ENCODE results near the gene PLCD4.
A peak's percentile ranks its signal among the peaks of the same experiment; 100 is the strongest.

The PLCD4 gene

DNA sequence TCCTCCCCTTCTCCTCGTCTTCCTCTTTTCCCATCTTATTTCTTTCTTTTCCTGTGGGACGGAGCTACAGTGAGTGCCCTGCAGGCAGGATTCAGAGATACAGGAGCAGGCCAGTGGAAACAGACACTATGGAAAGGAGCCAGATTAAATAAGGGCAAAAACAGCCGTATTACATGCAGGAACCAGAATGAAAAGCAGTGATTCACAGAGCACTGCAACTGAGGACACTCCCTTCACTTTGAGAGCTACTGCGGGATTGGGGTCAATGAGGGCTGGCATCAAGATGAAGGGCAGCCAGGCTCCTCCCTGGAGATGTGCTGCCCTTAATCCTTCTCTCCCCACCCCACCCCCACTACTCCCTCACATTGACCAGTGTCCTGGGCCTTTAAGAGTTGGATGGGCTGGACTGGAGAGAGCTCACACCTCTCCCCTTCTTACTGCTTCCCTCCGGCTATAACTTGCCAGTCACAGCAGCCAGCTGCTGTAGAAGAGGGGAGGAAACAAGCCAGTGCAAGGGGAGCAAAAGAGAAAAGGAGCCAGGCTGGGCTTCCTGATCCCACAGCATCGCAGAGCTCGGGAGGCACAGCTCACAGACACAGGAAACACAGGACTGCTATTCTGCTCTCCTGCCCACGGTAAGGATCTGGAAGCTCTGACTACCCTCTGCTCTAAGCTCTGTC, at the start of gene PLCD4:
Gene PLCD4 (plus strand): TSS at position 464 of the 680 bp plus-strand sequence. CDS start 7,841 bp downstream, outside the sequence.
- Mint-ChIP-seq H3K9me3 (no peaks in the 10 kb centered on the region), H3K27ac (peak within 1 kb of the TSS in 1 of 2 donors; percentile 23), H3K27me3 (peaks cover 24% of the 10 kb centered on the region), H3K4me1 (no peaks in the 10 kb centered on the region), H3K4me3 (no peak within 1 kb of the TSS)
- no peak for ATAC-seq
- DNase-seq: no peak

DNA sequence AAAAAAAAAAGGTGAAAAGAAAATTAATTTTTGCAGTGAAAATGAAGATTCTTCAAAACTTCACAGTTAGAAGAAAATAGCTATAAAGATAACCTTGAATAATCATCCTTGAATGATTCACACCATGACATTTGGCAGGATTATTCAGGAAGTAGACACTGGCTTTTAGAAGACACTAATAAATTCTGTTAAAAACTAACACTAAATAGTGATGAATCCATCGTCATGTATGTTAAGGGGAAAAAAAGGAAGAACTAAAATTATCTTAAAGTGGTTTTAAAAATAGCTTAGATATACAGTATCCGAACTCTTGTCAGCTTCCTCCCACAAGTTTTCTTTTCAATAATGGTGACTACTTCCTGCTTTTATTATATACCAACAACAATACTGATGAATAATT, 49.8 kb upstream of the PLCD4 start:
- Mint-ChIP-seq H3K27ac (no peak overlapping the region), H3K4me1 (peaks cover 21% of the 10 kb centered on the region), H3K27me3 (no peaks in the 10 kb centered on the region), H3K9me3 (no peaks in the 10 kb centered on the region), H3K4me3 (no peak overlapping the region)
- DNase-seq: no peak
- no peak for ATAC-seq

GRCh38 chr2:218558986-218559385, 48.7 kb upstream of the PLCD4 start:
- Mint-ChIP-seq H3K4me3 (no peak overlapping the region), H3K9me3 (no peaks in the 10 kb centered on the region), H3K27me3 (no peaks in the 10 kb centered on the region), H3K4me1 (peaks cover 27% of the 10 kb centered on the region), H3K27ac (peak overlapping the region in 1 of 2 donors; percentile 34)
- ATAC-seq: no peak
- no peak for DNase-seq

DNA sequence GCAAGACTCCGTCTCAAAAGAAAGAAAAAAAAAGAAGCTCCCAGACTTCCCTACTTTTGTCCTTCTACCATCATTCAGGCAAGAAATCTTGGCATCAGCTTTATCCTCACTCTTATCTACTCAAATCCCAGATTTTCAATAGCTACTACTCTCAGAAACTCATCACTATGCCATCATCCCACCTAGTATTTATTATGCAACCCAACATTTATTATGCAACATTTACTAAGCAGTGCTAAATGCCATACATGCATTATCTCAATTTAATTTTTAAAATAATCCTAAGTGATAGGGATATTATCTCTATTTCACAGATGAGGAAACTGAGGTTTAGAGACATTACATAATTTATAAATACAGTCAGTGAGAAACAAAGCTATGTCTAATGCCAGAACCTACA, 43.6 kb upstream of the PLCD4 start:
- ATAC-seq: no peak
- H3K4me3 Mint-ChIP-seq: no peak overlapping the region
- peak overlapping the region in 1 of 2 donors; percentile 34 for H3K27ac Mint-ChIP-seq
- H3K4me1 Mint-ChIP-seq: peaks cover 43% of the 10 kb centered on the region
- H3K9me3 Mint-ChIP-seq: no peaks in the 10 kb centered on the region
- no peaks in the 10 kb centered on the region for H3K27me3 Mint-ChIP-seq
- DNase-seq: no peak

DNA sequence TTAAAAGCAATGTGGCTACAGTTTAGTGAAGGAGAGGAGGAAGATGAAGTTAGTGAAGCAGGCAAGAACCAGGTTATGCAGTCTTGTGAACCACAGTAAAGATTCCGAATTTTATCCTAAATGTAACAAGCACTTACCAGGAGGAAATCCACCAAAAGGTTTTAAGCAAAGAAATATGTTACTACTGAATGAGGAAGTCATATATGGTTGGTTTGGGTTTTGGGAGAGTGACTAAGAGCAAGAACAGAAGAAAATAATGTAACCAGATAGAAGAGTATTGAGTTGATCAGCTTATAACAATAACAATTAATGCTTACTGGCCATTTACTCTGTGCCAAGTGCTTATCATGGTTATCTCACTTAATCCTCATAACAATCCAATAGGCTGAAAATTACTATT, 41.4 kb upstream of the PLCD4 start:
- peak overlapping the region in 1 of 2 donors; percentile 5 for H3K27ac Mint-ChIP-seq
- H3K27me3 Mint-ChIP-seq: no peaks in the 10 kb centered on the region
- H3K4me3 Mint-ChIP-seq: peak overlapping the region; percentile 75 to 90
- H3K9me3 Mint-ChIP-seq: no peaks in the 10 kb centered on the region
- ATAC-seq (no peak), DNase-seq (no peak)
- peaks cover 58% of the 10 kb centered on the region for H3K4me1 Mint-ChIP-seq

GRCh38 chr2:218567797-218568189, 39.9 kb upstream of the PLCD4 start:
- Mint-ChIP-seq H3K27ac (peak overlapping the region; percentile 100), H3K9me3 (no peaks in the 10 kb centered on the region), H3K4me1 (peaks cover 60% of the 10 kb centered on the region), H3K27me3 (no peaks in the 10 kb centered on the region), H3K4me3 (peak overlapping the region; percentile 75 to 90)
- no peak for DNase-seq
- ATAC-seq: peak; percentile 55

GRCh38 chr2:218568190-218569037, 39.3 kb upstream of the PLCD4 start, which contains the start of the genes CNOT9 and USP37:
CNOT9 (plus strand) TSS chr2:218568839; CDS start chr2:218568955, 116 bp downstream.
USP37 (minus strand) TSS chr2:218568351; CDS start chr2:218558653, 9,698 bp downstream.
- no peaks in the 10 kb centered on the region for H3K9me3 Mint-ChIP-seq
- H3K4me1 Mint-ChIP-seq: peaks cover 61% of the 10 kb centered on the region
- peak within 1 kb of the TSS; percentile 100 for H3K27ac Mint-ChIP-seq
- no peaks in the 10 kb centered on the region for H3K27me3 Mint-ChIP-seq
- peak; percentile 87 for ATAC-seq
- H3K4me3 Mint-ChIP-seq: peak within 1 kb of the TSS; percentile 75 to 90
- DNase-seq: peak; percentile 100

DNA sequence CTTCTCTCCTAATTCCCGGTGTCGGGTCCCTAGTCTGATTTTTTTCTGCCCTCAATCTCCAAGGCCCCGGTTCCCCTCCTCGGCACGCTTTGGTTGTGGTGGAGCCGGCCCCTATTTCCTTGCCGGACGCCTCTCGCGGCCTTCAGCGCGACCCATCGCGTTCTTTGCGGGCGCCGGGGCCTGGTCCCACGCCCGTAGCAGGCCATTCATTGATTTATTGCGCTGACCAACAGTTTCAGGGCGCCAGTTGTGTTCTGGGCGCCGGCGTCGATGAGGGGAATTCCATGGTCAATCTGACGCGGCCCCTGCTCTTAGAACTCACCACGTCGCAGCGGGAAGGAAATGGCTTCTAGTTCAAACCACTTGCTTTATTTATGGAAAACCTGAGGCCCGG, 38.7 kb upstream of the PLCD4 start:
- peak in 1 of 2 donors; percentile 79 for DNase-seq
- peaks cover 57% of the 10 kb centered on the region for H3K4me1 Mint-ChIP-seq
- peak overlapping the region; percentile 100 for H3K27ac Mint-ChIP-seq
- H3K27me3 Mint-ChIP-seq: no peaks in the 10 kb centered on the region
- peak; percentile 60 for ATAC-seq
- H3K9me3 Mint-ChIP-seq: no peaks in the 10 kb centered on the region
- peak overlapping the region; percentile 75 to 90 for H3K4me3 Mint-ChIP-seq

DNA sequence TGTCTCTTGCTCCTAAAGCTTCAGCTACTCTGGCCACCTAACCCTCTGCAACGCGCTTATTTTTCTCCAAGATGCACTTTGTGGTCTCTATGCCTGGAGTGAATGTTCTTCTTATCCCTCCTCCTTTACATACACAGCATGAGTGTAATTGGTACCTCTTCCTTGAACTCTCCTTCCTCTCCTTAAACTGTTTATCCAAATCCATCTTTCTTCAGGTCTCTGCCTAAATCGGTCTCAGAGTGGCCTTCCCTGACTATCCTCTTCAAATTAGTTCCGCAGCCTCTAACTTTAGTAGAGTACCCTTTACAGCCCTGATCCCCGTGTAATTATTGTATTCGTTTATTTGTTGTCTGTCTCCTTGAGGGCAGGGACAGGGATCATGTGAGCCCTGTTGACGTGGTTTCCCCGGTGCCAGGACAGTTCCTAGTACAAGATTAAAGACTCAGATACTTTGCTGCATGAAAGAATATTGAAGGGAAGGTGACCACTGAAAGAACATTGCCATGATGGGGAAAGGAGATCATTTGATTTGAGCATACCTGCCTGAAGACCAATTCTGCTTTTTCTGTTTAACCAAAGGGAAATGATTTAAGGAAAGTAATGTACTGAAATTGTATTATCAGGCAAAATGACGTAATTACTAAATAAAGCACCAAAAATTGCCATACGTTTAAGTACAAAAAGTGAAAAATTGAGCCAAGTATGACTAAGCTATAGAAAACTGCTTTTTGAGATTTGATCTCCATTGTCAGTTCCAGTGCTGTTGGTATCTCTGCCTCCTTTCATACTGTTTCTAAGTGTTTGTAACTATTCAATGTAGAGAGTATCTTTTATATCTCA, 37.8 kb upstream of the PLCD4 start:
- ATAC-seq: no peak

GRCh38 chr2:218570850-218571249, 36.8 kb upstream of the PLCD4 start:
- H3K4me1 Mint-ChIP-seq: peaks cover 60% of the 10 kb centered on the region
- H3K9me3 Mint-ChIP-seq: no peaks in the 10 kb centered on the region
- peak overlapping the region; percentile 80 to 81 for H3K27ac Mint-ChIP-seq
- H3K27me3 Mint-ChIP-seq: no peaks in the 10 kb centered on the region
- H3K4me3 Mint-ChIP-seq: peak overlapping the region; percentile 75 to 90
- DNase-seq (no peak), ATAC-seq (no peak)

More for the DNA sequence above, 37.8 kb upstream of the PLCD4 start:
- no peaks in the 10 kb centered on the region for H3K27me3 Mint-ChIP-seq
- no peak for DNase-seq
- peak overlapping the region; percentile 100 for H3K27ac Mint-ChIP-seq
- H3K4me1 Mint-ChIP-seq: peaks cover 54% of the 10 kb centered on the region
- H3K4me3 Mint-ChIP-seq: peak overlapping the region; percentile 75 to 90
- H3K9me3 Mint-ChIP-seq: no peaks in the 10 kb centered on the region

DNA sequence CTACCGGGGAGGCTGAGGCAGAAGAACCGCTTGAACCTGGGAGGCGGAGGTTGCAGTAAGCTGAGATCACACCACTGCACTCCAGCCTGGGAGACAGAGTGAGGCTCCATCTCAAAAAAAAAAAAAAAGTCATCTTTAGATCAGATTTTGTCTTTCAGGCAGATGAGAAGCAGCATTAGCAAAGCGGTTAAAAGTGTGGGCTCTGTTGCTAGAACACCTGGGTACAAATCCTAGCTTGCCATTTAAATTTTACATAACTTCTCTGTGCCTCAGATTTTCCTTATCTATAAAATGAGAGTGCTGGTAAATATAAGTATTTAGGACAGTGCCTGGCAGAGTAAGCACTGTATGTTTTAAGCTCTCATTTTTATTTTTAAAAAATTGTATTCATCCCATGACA, 30.8 kb upstream of the PLCD4 start:
- DNase-seq: no peak
- Mint-ChIP-seq H3K4me3 (no peak overlapping the region), H3K9me3 (no peaks in the 10 kb centered on the region), H3K27ac (no peak overlapping the region), H3K27me3 (no peaks in the 10 kb centered on the region), H3K4me1 (peaks cover 63% of the 10 kb centered on the region)
- ATAC-seq: no peak

GRCh38 chr2:218577482-218578220, 30.0 kb upstream of the PLCD4 start:
- H3K4me1 Mint-ChIP-seq: peaks cover 65% of the 10 kb centered on the region
- DNase-seq (no peak), ATAC-seq (no peak)
- H3K9me3 Mint-ChIP-seq: no peaks in the 10 kb centered on the region
- no peak overlapping the region for H3K27ac Mint-ChIP-seq
- H3K4me3 Mint-ChIP-seq: no peak overlapping the region
- H3K27me3 Mint-ChIP-seq: no peaks in the 10 kb centered on the region

DNA sequence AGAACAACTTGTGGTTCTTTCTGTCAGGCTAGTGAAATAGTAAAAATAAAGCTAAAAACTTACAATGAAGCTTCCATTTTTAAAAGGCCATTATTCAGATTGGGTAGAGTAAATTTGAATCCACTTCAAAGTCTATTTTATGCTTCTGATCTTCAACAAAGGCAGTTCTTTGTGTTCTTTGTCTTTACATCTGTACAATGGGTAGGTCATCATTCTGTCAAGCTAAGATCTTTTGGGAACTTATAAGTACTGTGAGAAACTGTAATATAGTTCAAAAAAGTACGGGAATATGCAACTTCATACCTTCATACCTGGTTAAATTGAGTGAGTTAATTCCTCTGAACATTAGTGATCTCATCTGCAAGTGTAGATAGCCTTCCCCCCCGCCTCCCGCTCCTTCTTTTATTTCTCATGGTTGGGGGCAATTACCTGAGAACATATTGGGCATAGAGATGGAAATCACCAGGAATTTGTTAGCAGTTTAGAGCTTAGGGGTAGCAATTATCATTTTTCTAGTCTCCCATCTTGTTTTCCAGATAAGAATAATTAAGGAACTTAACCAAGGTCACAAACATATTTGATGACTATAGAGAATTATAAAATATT, 29.3 kb upstream of the PLCD4 start:
- Mint-ChIP-seq H3K27me3 (no peaks in the 10 kb centered on the region), H3K4me3 (no peak overlapping the region), H3K27ac (no peak overlapping the region), H3K4me1 (peaks cover 63% of the 10 kb centered on the region), H3K9me3 (no peaks in the 10 kb centered on the region)
- ATAC-seq: no peak
- no peak for DNase-seq

DNA sequence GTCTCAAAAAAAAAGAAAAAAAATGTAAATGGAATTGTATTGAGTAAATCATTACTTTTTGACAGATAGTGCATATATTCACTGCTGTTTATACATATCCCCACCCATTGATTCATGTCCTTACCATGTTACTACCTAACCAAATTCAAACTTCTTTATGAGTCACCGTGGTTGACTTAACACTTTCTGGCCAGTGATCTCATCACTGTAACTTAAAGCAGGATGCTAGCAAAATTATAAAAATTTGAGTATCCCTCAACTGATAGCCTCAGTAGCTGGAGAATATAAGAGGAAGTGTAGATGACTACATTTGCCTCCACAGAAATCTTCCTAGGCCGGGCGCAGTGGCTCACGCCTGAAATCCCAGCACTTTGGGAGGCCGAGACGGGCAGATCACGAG, 25.6 kb upstream of the PLCD4 start:
- no peaks in the 10 kb centered on the region for H3K9me3 Mint-ChIP-seq
- peak overlapping the region in 1 of 2 donors; percentile 31 for H3K27ac Mint-ChIP-seq
- ATAC-seq (peak; percentile 100), DNase-seq (peak in 1 of 2 donors; percentile 21)
- no peak overlapping the region for H3K4me3 Mint-ChIP-seq
- H3K27me3 Mint-ChIP-seq: no peaks in the 10 kb centered on the region
- peaks cover 47% of the 10 kb centered on the region for H3K4me1 Mint-ChIP-seq

Measured in stimulated activated naive CD8-positive, alpha-beta T cell treated with anti-CD3 and anti-CD28 coated beads, Interleukin-15, amount 100 ng/mL, for 72 hours (primary cell).